HepG2 (cell line): ENCODE results near the gene CST3. TPM values are rescaled to one million over a fixed set of nuclear protein-coding genes. Genes with fewer than 3 reads are reported as not detected.

Source experiments
- CC2D1A ChIP-seq: sonication (generic); formaldehyde crosslinking; IDR thresholded peaks from 2 replicates; pipeline ENCODE4 v1.8.1; 2023; ENCODE audit warnings: mild to moderate bottlenecking, missing genetic modification reagents
- HES4 ChIP-seq: sonication (generic); formaldehyde crosslinking; IDR thresholded peaks from 2 replicates; pipeline ENCODE4 v1.9.0; 2021; ENCODE audit warnings: mild to moderate bottlenecking, missing genetic modification reagents, borderline replicate concordance
- HMGXB4 ChIP-seq, 2 experiments: sonication (generic) in 1 of 2; formaldehyde crosslinking in 1 of 2; IDR thresholded peaks; 2 replicates each; pipeline versions ENCODE4 v1.4.0 to v1.6.1; 2018 to 2020; ENCODE audit warnings: missing genetic modification reagents in 2 of 2, borderline replicate concordance in 1 of 2, low read depth in 1 of 2, mild to moderate bottlenecking in 1 of 2, missing biosample characterization in 1 of 2
- HOXA9 ChIP-seq: sonication (generic); formaldehyde crosslinking; IDR thresholded peaks from 2 replicates; pipeline ENCODE4 v1.8.1; 2022; ENCODE audit warnings: missing genetic modification reagents, mild to moderate bottlenecking, moderate library complexity, borderline replicate concordance
- KMT2B ChIP-seq: IDR thresholded peaks from 2 replicates; pipeline ENCODE4 v1.6.1; 2016; ENCODE audit warnings: missing genetic modification reagents, missing compliant biosample characterization
- MBNL3 ChIP-seq: fragments of 250-450 bp; sonication (Bioruptor Pico); conservative IDR thresholded peaks from 2 replicates; pipeline ENCODE4 v1.8.0; 2022; ENCODE audit warnings: mild to moderate bottlenecking, inconsistent platforms
- MED1 ChIP-seq: sonication (generic); formaldehyde crosslinking; IDR thresholded peaks from 2 replicates; pipeline ENCODE4 v1.4.0; 2020; ENCODE audit warnings: missing genetic modification reagents
- POLR2AphosphoS2 ChIP-seq: IDR thresholded peaks from 2 replicates; pipeline ENCODE4 v1.6.1; 2011; ENCODE audit warnings: low read depth, low read length, improper control_type of control experiment
- SP4 ChIP-seq: sonication (generic); formaldehyde crosslinking; IDR thresholded peaks from 2 replicates; pipeline ENCODE4 v1.8.1; 2023; ENCODE audit warnings: mild to moderate bottlenecking, missing genetic modification reagents
- ZBTB1 ChIP-seq: sonication (generic); formaldehyde crosslinking; IDR thresholded peaks from 2 replicates; pipeline ENCODE4 v1.4.0; 2020; ENCODE audit warnings: missing genetic modification reagents, borderline replicate concordance
- ZBTB38 ChIP-seq: sonication (generic); formaldehyde crosslinking; IDR thresholded peaks from 2 replicates; pipeline ENCODE4 v1.5.1; 2020; ENCODE audit warnings: mild to moderate bottlenecking, missing genetic modification reagents
- ZMAT5 ChIP-seq: sonication (generic); formaldehyde crosslinking; IDR thresholded peaks from 2 replicates; pipeline ENCODE4 v1.5.0; 2020; ENCODE audit warnings: mild to moderate bottlenecking, low read depth, missing genetic modification reagents, borderline replicate concordance
- ZNF256 ChIP-seq: sonication (generic); formaldehyde crosslinking; conservative IDR thresholded peaks from 2 replicates; pipeline ENCODE4 v1.4.0; 2020; ENCODE audit warnings: missing genetic modification reagents
- ZNF276 ChIP-seq: sonication (generic); formaldehyde crosslinking; IDR thresholded peaks from 2 replicates; pipeline ENCODE4 v1.4.0; 2020; ENCODE audit warnings: mild to moderate bottlenecking, low read depth, missing genetic modification reagents
- ZNF407 ChIP-seq: sonication (generic); formaldehyde crosslinking; IDR thresholded peaks from one replicate; pipeline ENCODE4 v1.5.1; 2020; ENCODE audit warnings: mild to moderate bottlenecking, missing genetic modification reagents; ENCODE audit errors: not compliant biosample characterization
- ZNF569 ChIP-seq: sonication (generic); formaldehyde crosslinking; IDR thresholded peaks from 2 replicates; pipeline ENCODE4 v1.5.0; 2020; ENCODE audit warnings: mild to moderate bottlenecking, missing genetic modification reagents, moderate library complexity, borderline replicate concordance
- polyA plus RNA-seq, 8 experiments: library from polyadenylated mRNA; depleted of rRNA in 3 of 8; stranded (reverse) in 7 of 8; unstranded in 1 of 8; fragments of >200 nt; fragmentation: Illumina TruSeq in 4 of 8; extraction: Trizol in 4 of 8; gene quantifications; 2 replicates each; pipeline versions ENCODE4 v1.2.1 to v1.2.3, GENCODE V29; 2011 to 2016; ENCODE audit warnings: low read depth in 4 of 8, missing spikeins in 1 of 8, mixed read lengths in 1 of 8; ENCODE audit not compliant: insufficient read depth in 1 of 8
- total RNA-seq, 5 experiments: library from RNA; depleted of rRNA; stranded (reverse); fragments of >200 nt; fragmentation: Illumina TruSeq; extraction: Trizol; gene quantifications; 2 replicates each; pipeline ENCODE4 v1.2.3, GENCODE V29; 2016; ENCODE audit warnings: low read depth in 1 of 5

CST3 gene
- total and polyA plus RNA-seq, 2 of the 13 experiments (the other 11 are each of a cell fraction or from before 2014, with no cell fraction given): 690 to 1,005 TPM

- TF ChIP-seq ZNF276 (CRISPR knock-in tag) (no peak), MED1 (CRISPR knock-in tag) (peak; percentile 88), ZNF407 (CRISPR knock-in tag) (peak; percentile 59), KMT2B (CRISPR knock-in tag) (0 out of 2 replicates have a peak, but pooled peaks have one; percentile 60), ZMAT5 (CRISPR knock-in tag) (no peak), HES4 (CRISPR knock-in tag) (peak; percentile 52; the same call in 1 of the 2 replicates), ZBTB1 (CRISPR knock-in tag) (no peak), HOXA9 (CRISPR knock-in tag) (peak; percentile 76; the same call in 1 of the 2 replicates), SP4 (CRISPR knock-in tag) (peak; percentile 37; the same call in 1 of the 2 replicates), ZBTB38 (CRISPR knock-in tag) (no peak; the same call in 1 of the 2 replicates), MBNL3 (no peak), CC2D1A (CRISPR knock-in tag) (no peak), HMGXB4 (CRISPR knock-in tag; IDR thresholded peaks at IDR 0.05; ENCODE audit: borderline replicate concordance in 1 of 2, low read depth in 1 of 2) (peak in 1 of 2 experiments; percentile 50; a peak in 2 of 4 replicates), POLR2AphosphoS2 (0 out of 2 replicates have a peak, but pooled peaks have one; percentile 13), ZNF569 (CRISPR knock-in tag) (no peak), ZNF256 (CRISPR knock-in tag) (no peak)
These were observed 8.7 kb downstream of the CST3 start (continued) for GRCh38 chr20:23629017-23629541.
